GM21737 (cell line): Measurements from ENCODE around the gene OR10V1.

Experiments
- ATAC-seq: cut with Tn5 transposase; IDR thresholded peaks from one replicate; pipeline ENCODE4 v1.9.1; 2021; ENCODE audit warnings: mild to moderate bottlenecking, moderate library complexity; ENCODE audit not compliant: unreplicated experiment

OR10V1 gene

GRCh38 chr11:59668950-59669610, 44.6 kb downstream of the OR10V1 start, which contains the start of gene PATL1:
Gene PATL1 (minus strand): TSS chr11:59669037. CDS start chr11:59668895, 142 bp downstream.
- peak; percentile 93 for ATAC-seq

DNA sequence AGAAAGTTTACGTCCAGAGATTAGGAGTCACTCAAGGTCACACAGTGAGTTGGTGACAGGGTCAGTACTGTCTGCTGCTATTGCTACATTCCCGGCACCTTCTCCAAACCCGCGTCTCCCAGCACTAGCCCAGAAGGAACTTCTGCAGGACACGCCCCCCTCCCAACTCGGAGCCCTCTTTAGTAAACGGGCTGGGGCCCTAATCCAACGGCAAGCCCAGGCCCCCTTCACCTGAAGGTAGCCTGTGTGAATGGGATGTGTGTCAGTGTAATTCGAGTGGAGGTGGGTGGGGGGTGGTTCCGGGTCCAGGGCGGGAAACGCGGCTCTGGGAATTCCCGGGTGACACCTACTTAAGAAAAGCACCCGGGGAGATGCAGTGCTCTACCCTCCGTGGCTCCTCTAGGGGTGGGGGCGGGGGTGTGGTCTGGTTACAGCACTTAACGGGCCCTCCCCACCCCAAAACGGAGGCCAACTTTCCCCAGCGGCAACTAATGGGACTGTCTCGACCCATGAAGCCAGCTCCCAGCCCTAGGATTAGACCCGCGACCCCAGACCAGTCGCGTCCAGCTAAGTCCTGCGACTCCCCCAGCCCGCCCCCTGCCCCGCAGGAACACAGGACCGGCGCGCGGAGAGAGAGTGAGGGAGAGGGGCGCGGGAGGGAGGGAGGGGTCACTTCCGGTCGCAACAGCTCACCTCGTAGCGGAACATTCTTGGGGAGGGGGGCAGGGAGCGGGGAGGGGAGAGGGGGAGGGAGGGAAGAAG, 45.3 kb downstream of the OR10V1 start:
- ATAC-seq, result peak; percentile 3

GRCh38 chr11:59667812-59668187, 45.8 kb downstream of the OR10V1 start:
- no peak for ATAC-seq

DNA sequence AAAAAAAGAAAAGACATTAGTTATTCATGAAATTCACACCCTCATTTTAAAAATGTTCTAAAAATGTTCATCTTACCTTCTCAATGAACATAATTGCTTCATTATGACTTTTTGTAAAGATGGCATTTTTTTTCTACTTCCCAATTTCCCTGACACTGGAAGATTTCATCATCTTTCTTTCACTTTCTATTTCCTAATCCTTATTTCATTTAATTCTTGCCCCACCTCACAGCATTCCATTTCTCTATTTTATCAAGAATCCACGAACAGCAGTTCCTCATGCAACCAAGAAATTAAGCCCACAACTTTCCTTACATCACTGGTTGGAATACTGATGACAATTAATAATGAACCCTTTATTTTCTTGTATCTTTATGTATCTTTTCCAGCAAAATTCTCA, 46.7 kb downstream of the OR10V1 start:
- no peak for ATAC-seq
